Measurements from ENCODE around the gene NAGS. TPM values are rescaled to one million over a fixed set of nuclear protein-coding genes. Genes with fewer than 3 reads are reported as not detected.

Gene NAGS
- total and polyA plus RNA-seq, 2 experiments from 2014 or later = 4.2 to 7.2 TPM

- Mint-ChIP-seq H3K9me3 (no peaks in the 10 kb centered on the region), H3K27ac (no peak overlapping the region), H3K4me1 (peaks cover 18% of the 10 kb centered on the region), H3K4me3 (peak overlapping the region; percentile 84), H3K27me3 (ENCODE audit: insufficient read depth, low read depth, poor library complexity) (peaks cover 47% of the 10 kb centered on the region), H3K36me3 (ENCODE audit: low read depth) (peaks cover 10% of the 10 kb centered on the region; the same call in 2 of the 3 replicates)
- Histone ChIP-seq H3K4me1 (ENCODE audit: insufficient read depth) (peaks cover 14% of the 10 kb centered on the region), H3K4me3 (peak overlapping the region; percentile 97), H3K9me2 (ENCODE audit: insufficient read depth) (no peaks in the 10 kb centered on the region), H3K27me3 (ENCODE audit: insufficient read depth) (peaks cover 38% of the 10 kb centered on the region), H2AFZ (peak overlapping the region; percentile 86), H3K27ac (ENCODE audit: low read depth) (no peak overlapping the region), H3K79me2 (replicated peaks; ENCODE audit: insufficient read depth) (no peaks in the 10 kb centered on the region), H3K4me2 (peak overlapping the region; percentile 99), H4K20me1 (replicated peaks; ENCODE audit: insufficient read depth) (peaks cover 10% of the 10 kb centered on the region; the same call in 1 of the 2 replicates), H3F3A (replicated peaks; ENCODE audit: low read depth) (peaks cover 12% of the 10 kb centered on the region; the same call in 1 of the 2 replicates), H3K36me3 (ENCODE audit: insufficient read depth) (no peaks in the 10 kb centered on the region)
- ATAC-seq = peak; percentile 65
- TF ChIP-seq CTCF (conservative IDR thresholded peaks at IDR 0.05; ENCODE audit: low read depth in 2 of 2) (peak in 1 of 2 experiments; percentile 67; a peak in 2 of 4 replicates), EZH2phosphoT487 (IDR thresholded peaks at IDR 0.05; ENCODE audit: unreplicated experiment) (no peak), POLR2AphosphoS5 (IDR thresholded peaks at IDR 0.05; ENCODE audit: low read depth) (peak; percentile 50; the same call in 1 of the 2 replicates), STAT1 (IDR thresholded peaks at IDR 0.05; ENCODE audit: unreplicated experiment) (no peak)
- DNase-seq (ENCODE audit: low spot score) = peak; percentile 77
These were observed 1.3 kb downstream of the NAGS start for GRCh38 chr17:44005527-44006271.

GRCh38 chr17:44006272-44006597 lies 1.8 kb downstream of the NAGS start:
- H4K20me1 ChIP-seq (replicated peaks; ENCODE audit: insufficient read depth) = peaks cover 10% of the 10 kb centered on the region; the same call in 1 of the 2 replicates
- Mint-ChIP-seq H3K27ac (no peak overlapping the region; the same call in 1 of the 2 replicates), H3K9me3 (no peaks in the 10 kb centered on the region), H3K4me3 (peak overlapping the region; percentile 84), H3K27me3 (ENCODE audit: insufficient read depth, low read depth, poor library complexity) (peaks cover 47% of the 10 kb centered on the region), H3K36me3 (ENCODE audit: low read depth) (peaks cover 12% of the 10 kb centered on the region; the same call in 2 of the 3 replicates), H3K4me1 (peaks cover 18% of the 10 kb centered on the region)
- H2AFZ ChIP-seq = peak overlapping the region; percentile 86
- peaks cover 38% of the 10 kb centered on the region for H3K27me3 ChIP-seq (ENCODE audit: insufficient read depth)
- H3K79me2 ChIP-seq (replicated peaks; ENCODE audit: insufficient read depth) = no peaks in the 10 kb centered on the region
- ATAC-seq (peak; percentile 1), DNase-seq (ENCODE audit: low spot score) (no peak)
- peaks cover 14% of the 10 kb centered on the region for H3K4me1 ChIP-seq (ENCODE audit: insufficient read depth)
- H3K9me2 ChIP-seq (ENCODE audit: insufficient read depth) = no peaks in the 10 kb centered on the region
- H3K4me3 ChIP-seq = peak overlapping the region; percentile 97
- peak overlapping the region; percentile 99 for H3K4me2 ChIP-seq
- H3K27ac ChIP-seq (ENCODE audit: low read depth) = no peak overlapping the region
- H3K36me3 ChIP-seq (ENCODE audit: insufficient read depth) = no peaks in the 10 kb centered on the region
- H3F3A ChIP-seq (replicated peaks; ENCODE audit: low read depth) = peaks cover 12% of the 10 kb centered on the region; the same call in 1 of the 2 replicates
- TF ChIP-seq EZH2phosphoT487 (IDR thresholded peaks at IDR 0.05; ENCODE audit: unreplicated experiment) = no peak
- no peak for TF ChIP-seq JUNB (IDR thresholded peaks at IDR 0.05; ENCODE audit: unreplicated experiment)
- no peak for TF ChIP-seq ZNF462 (CRISPR knock-in tag; IDR thresholded peaks at IDR 0.05)
- no peak for TF ChIP-seq ETS1 (IDR thresholded peaks at IDR 0.05)
- TF ChIP-seq STAT1 (IDR thresholded peaks at IDR 0.05; ENCODE audit: unreplicated experiment) = no peak
- no peak for TF ChIP-seq ZNF114 (CRISPR knock-in tag; IDR thresholded peaks at IDR 0.05)
- no peak for TF ChIP-seq CTCF (conservative IDR thresholded peaks at IDR 0.05; ENCODE audit: low read depth in 2 of 2)
